WTC11 (cell line): ENCODE data around the gene GSG1L. TPM values are rescaled to one million over a fixed set of nuclear protein-coding genes. Genes with fewer than 3 reads are reported as not detected.

Experiments used
- ATAC-seq: fragments of 200-7000 bp; cut with Tn5 transposase; 2 replicates; pipeline ENCODE4 v1.10.0; 2021; ENCODE audit warnings: mild to moderate bottlenecking, moderate library complexity
- CTCF ChIA-PET: fragments of 300-600 bp; sonication (Branson Sonifier 250); formaldehyde crosslinking; loops from one replicate; lab custom pipeline; 2021; ENCODE audit warnings: antibody characterized with exemption; lab: Charles Lee
- POLR2A ChIA-PET: fragments of 350-600 bp; sonication (Branson Sonifier 250); formaldehyde crosslinking; loops from one replicate; lab custom pipeline; 2021; ENCODE audit warnings: antibody characterized with exemption; lab: Charles Lee
- DNase-seq: peaks from one replicate; pipeline ENCODE4 v3.0.0; 2021; ENCODE audit warnings: low spot score
- H3K27ac Mint-ChIP-seq: 2 replicates; pipeline ENCODE4 v1.8.0; 2021; ENCODE audit warnings: mixed read lengths
- H3K27me3 Mint-ChIP-seq: 2 replicates; pipeline ENCODE4 v1.8.0; 2021; ENCODE audit warnings: low read depth, mild to moderate bottlenecking, moderate library complexity, mixed read lengths
- H3K36me3 Mint-ChIP-seq: 2 replicates; pipeline ENCODE4 v1.8.0; 2021; ENCODE audit warnings: mixed read lengths
- H3K4me1 Mint-ChIP-seq: 2 replicates; pipeline ENCODE4 v1.8.0; 2022; ENCODE audit warnings: mixed read lengths
- H3K4me3 Mint-ChIP-seq: 2 replicates; pipeline ENCODE4 v1.8.0; 2021; ENCODE audit warnings: mild to moderate bottlenecking, moderate library complexity, mixed read lengths
- H3K9me3 Mint-ChIP-seq: 2 replicates; pipeline ENCODE4 v1.8.0; 2021; ENCODE audit warnings: mixed read lengths
- ATF1 ChIP-seq: sonication (generic); formaldehyde crosslinking; IDR thresholded peaks from 2 replicates; pipeline ENCODE4 v1.8.1; 2023; ENCODE audit warnings: mild to moderate bottlenecking, moderate library complexity, missing genetic modification reagents
- CREB1 ChIP-seq: sonication (generic); formaldehyde crosslinking; IDR thresholded peaks from 2 replicates; pipeline ENCODE4 v1.8.0; 2023; ENCODE audit warnings: mild to moderate bottlenecking, missing genetic modification reagents
- ERG ChIP-seq: fragments of 250-450 bp; sonication (Bioruptor Pico); IDR thresholded peaks from 2 replicates; pipeline ENCODE4 v1.8.0; 2021; ENCODE audit warnings: mild to moderate bottlenecking
- ESRRA ChIP-seq: sonication (generic); formaldehyde crosslinking; IDR thresholded peaks from 2 replicates; pipeline ENCODE4 v1.8.1; 2022; ENCODE audit warnings: mild to moderate bottlenecking, missing genetic modification reagents, borderline replicate concordance
- ETV6 ChIP-seq: sonication (generic); formaldehyde crosslinking; IDR thresholded peaks from 2 replicates; pipeline ENCODE4 v1.8.1; 2022; ENCODE audit warnings: mild to moderate bottlenecking, missing genetic modification reagents
- FOXJ3 ChIP-seq: sonication (generic); formaldehyde crosslinking; IDR thresholded peaks from 2 replicates; pipeline ENCODE4 v1.9.0; 2021; ENCODE audit warnings: missing genetic modification reagents, mild to moderate bottlenecking, borderline replicate concordance
- GABPB1 ChIP-seq: sonication (generic); formaldehyde crosslinking; IDR thresholded peaks from 2 replicates; pipeline ENCODE4 v1.8.1; 2023; ENCODE audit warnings: mild to moderate bottlenecking, missing genetic modification reagents
- GTF2I ChIP-seq: fragments of 250-450 bp; sonication (Bioruptor Pico); conservative IDR thresholded peaks from 2 replicates; pipeline ENCODE4 v1.4.0; 2021; ENCODE audit warnings: mild to moderate bottlenecking
- HMGA2 ChIP-seq: fragments of 250-450 bp; sonication (Bioruptor Pico); IDR thresholded peaks from 2 replicates; pipeline ENCODE4 v1.4.0; 2021; ENCODE audit warnings: mild to moderate bottlenecking, moderate library complexity
- HMGXB4 ChIP-seq: sonication (generic); formaldehyde crosslinking; IDR thresholded peaks from 2 replicates; pipeline ENCODE4 v1.8.1; 2023; ENCODE audit warnings: mild to moderate bottlenecking, moderate library complexity, missing genetic modification reagents
- JUN ChIP-seq: sonication (generic); formaldehyde crosslinking; IDR thresholded peaks from 2 replicates; pipeline ENCODE4 v1.8.0; 2023; ENCODE audit warnings: mild to moderate bottlenecking, missing genetic modification reagents
- KAT7 ChIP-seq: sonication (generic); formaldehyde crosslinking; IDR thresholded peaks from 2 replicates; pipeline ENCODE4 v1.8.1; 2023; ENCODE audit warnings: missing genetic modification reagents, mild to moderate bottlenecking, borderline replicate concordance
- MAX ChIP-seq: sonication (generic); formaldehyde crosslinking; IDR thresholded peaks from 2 replicates; pipeline ENCODE4 v1.8.0; 2022; ENCODE audit warnings: mild to moderate bottlenecking, missing genetic modification reagents
- MYBL2 ChIP-seq: sonication (generic); formaldehyde crosslinking; IDR thresholded peaks from 2 replicates; pipeline ENCODE4 v1.8.1; 2023; ENCODE audit warnings: mild to moderate bottlenecking, moderate library complexity, missing genetic modification reagents
- NFE2L1 ChIP-seq: sonication (generic); formaldehyde crosslinking; IDR thresholded peaks from 2 replicates; pipeline ENCODE4 v1.8.1; 2023; ENCODE audit warnings: missing genetic modification reagents
- NFYB ChIP-seq: sonication (generic); formaldehyde crosslinking; conservative IDR thresholded peaks from 2 replicates; pipeline ENCODE4 v1.8.0; 2022; ENCODE audit warnings: low read depth, missing genetic modification reagents
- OVOL2 ChIP-seq: fragments of 250-450 bp; sonication (Bioruptor Pico); IDR thresholded peaks from 2 replicates; pipeline ENCODE4 v1.9.0; 2021; ENCODE audit warnings: mild to moderate bottlenecking, borderline replicate concordance
- PRRX2 ChIP-seq: fragments of 250-450 bp; sonication (Bioruptor Pico); IDR thresholded peaks from 2 replicates; pipeline ENCODE4 v1.8.0; 2021; ENCODE audit warnings: mild to moderate bottlenecking
- RORB ChIP-seq: fragments of 250-450 bp; sonication (Bioruptor Pico); IDR thresholded peaks from 2 replicates; pipeline ENCODE4 v1.9.0; 2021; ENCODE audit warnings: mild to moderate bottlenecking
- SMAD3 ChIP-seq: sonication (generic); formaldehyde crosslinking; IDR thresholded peaks from 2 replicates; pipeline ENCODE4 v1.8.0; 2022; ENCODE audit warnings: missing genetic modification reagents, mild to moderate bottlenecking, borderline replicate concordance
- SOX15 ChIP-seq: fragments of 250-450 bp; sonication (Bioruptor Pico); IDR thresholded peaks from 2 replicates; pipeline ENCODE4 v1.9.0; 2021; ENCODE audit warnings: mild to moderate bottlenecking
- STAT6 ChIP-seq: sonication (generic); formaldehyde crosslinking; conservative IDR thresholded peaks from 2 replicates; pipeline ENCODE4 v1.8.1; 2023; ENCODE audit warnings: mild to moderate bottlenecking, low read depth, missing genetic modification reagents, moderate library complexity
- TEAD4 ChIP-seq: sonication (generic); formaldehyde crosslinking; IDR thresholded peaks from 2 replicates; pipeline ENCODE4 v1.8.0; 2022; ENCODE audit warnings: mild to moderate bottlenecking, missing genetic modification reagents
- ZBTB21 ChIP-seq: sonication (generic); formaldehyde crosslinking; IDR thresholded peaks from 2 replicates; pipeline ENCODE4 v1.8.1; 2023; ENCODE audit warnings: mild to moderate bottlenecking, missing genetic modification reagents, borderline replicate concordance
- ZMAT4 ChIP-seq: fragments of 250-450 bp; sonication (Bioruptor Pico); IDR thresholded peaks from 2 replicates; pipeline ENCODE4 v1.9.0; 2021; ENCODE audit warnings: mild to moderate bottlenecking
- ZNF121 ChIP-seq: sonication (generic); formaldehyde crosslinking; IDR thresholded peaks from 2 replicates; pipeline ENCODE4 v1.8.0; 2023; ENCODE audit warnings: missing genetic modification reagents
- ZNF138 ChIP-seq: sonication (generic); formaldehyde crosslinking; conservative IDR thresholded peaks from 2 replicates; pipeline ENCODE4 v1.8.1; 2022; ENCODE audit warnings: mild to moderate bottlenecking, moderate library complexity, missing genetic modification reagents
- ZNF232 ChIP-seq: sonication (generic); formaldehyde crosslinking; IDR thresholded peaks from 2 replicates; pipeline ENCODE4 v1.8.0; 2022; ENCODE audit warnings: mild to moderate bottlenecking, missing genetic modification reagents
- total RNA-seq: library from RNA; stranded (reverse); gene quantifications from 3 replicates; pipeline ENCODE4 v1.2.3, GENCODE V29; 2021

The GSG1L gene
- total RNA-seq, 1 experiment from 2014 or later = 0.28 TPM

GRCh38 chr16:27792486-27793248, 270.8 kb downstream of the GSG1L start:
- no peak for TF ChIP-seq MYBL2 (CRISPR knock-in tag)
- no peak for TF ChIP-seq SMAD3 (CRISPR knock-in tag)
- no peak for TF ChIP-seq HMGXB4
- TF ChIP-seq GTF2I = no peak
- TF ChIP-seq KAT7 (CRISPR knock-in tag) = no peak
- no peak for TF ChIP-seq ERG (CRISPR knock-in tag)
- no peak for TF ChIP-seq JUN (CRISPR knock-in tag)
- TF ChIP-seq RORB (CRISPR knock-in tag) = no peak
- no peak for TF ChIP-seq ZBTB21 (CRISPR knock-in tag)
- TF ChIP-seq PRRX2 (CRISPR knock-in tag) = no peak
- no peak for TF ChIP-seq MAX (CRISPR knock-in tag)
- TF ChIP-seq NFE2L1 (CRISPR knock-in tag) = no peak
- no peak for TF ChIP-seq ETV6 (CRISPR knock-in tag)
- no peak for TF ChIP-seq OVOL2 (CRISPR knock-in tag)
- no peak for TF ChIP-seq ZNF121 (CRISPR knock-in tag)
- TF ChIP-seq NFYB (CRISPR knock-in tag) = no peak
- no peak for TF ChIP-seq ZNF232 (CRISPR knock-in tag)
- no peak for TF ChIP-seq CREB1 (CRISPR knock-in tag)
- TF ChIP-seq SOX15 (CRISPR knock-in tag) = no peak
- Mint-ChIP-seq H3K36me3 (no peaks in the 10 kb centered on the region), H3K27ac (no peak overlapping the region), H3K27me3 (no peaks in the 10 kb centered on the region), H3K4me1 (no peaks in the 10 kb centered on the region), H3K4me3 (no peak overlapping the region), H3K9me3 (no peaks in the 10 kb centered on the region)
- DNase-seq (no peak), ATAC-seq (no peak)
- ChIA-PET POLR2A (interaction anchor here (0.6 kb wide), 1 partner anchor 69 kb away, joined by 5 read pairs; no protein-coding TSS in a partner anchor), CTCF (interaction anchor here (0.6 to 2.7 kb wide), 3 partner anchors 13 to 74 kb away, joined by 3 to 12 read pairs (median 4); no protein-coding TSS in a partner anchor)

GRCh38 chr16:27791404-27791719, 272.2 kb downstream of the GSG1L start:
- ChIA-PET CTCF (no interaction called here), POLR2A (interaction anchor here (0.5 kb wide), 1 partner anchor 112 kb away, joined by 3 read pairs; no protein-coding TSS in a partner anchor)
- Mint-ChIP-seq H3K27me3 (no peaks in the 10 kb centered on the region), H3K9me3 (no peaks in the 10 kb centered on the region), H3K4me3 (no peak overlapping the region), H3K36me3 (no peaks in the 10 kb centered on the region), H3K27ac (no peak overlapping the region), H3K4me1 (no peaks in the 10 kb centered on the region)
- ATAC-seq (no peak), DNase-seq (no peak)
- no peak for TF ChIP-seq ZMAT4 (CRISPR knock-in tag)
- no peak for TF ChIP-seq GABPB1
- TF ChIP-seq ZNF138 (CRISPR knock-in tag) = no peak
- no peak for TF ChIP-seq ESRRA (CRISPR knock-in tag)
- no peak for TF ChIP-seq TEAD4
- TF ChIP-seq RORB (CRISPR knock-in tag) = no peak
- TF ChIP-seq FOXJ3 (CRISPR knock-in tag) = no peak
- no peak for TF ChIP-seq ETV6 (CRISPR knock-in tag)
- TF ChIP-seq HMGA2 (CRISPR knock-in tag) = no peak
- no peak for TF ChIP-seq STAT6 (CRISPR knock-in tag)
- TF ChIP-seq ATF1 (CRISPR knock-in tag) = no peak
